Ecto neural progenitor cell (in vitro differentiated cells): ENCODE measurements around the gene FDPS.
"Not testable (repeated sequence)": the region's sequence is repeated elsewhere in the genome, so short reads cannot be mapped to it uniquely, and the experiment has no call there.

Experiments used
- DNase-seq: peaks from one replicate; pipeline ENCODE4 v3.0.0-alpha.2; 2018; ENCODE audit warnings: low spot score

Gene FDPS

GRCh38 chr1:155320252-155320651 is 11.6 kb downstream of the FDPS start:
- no peak for DNase-seq

- DNase-seq: peak; percentile 85
Measured at GRCh38 chr1:155320661-155321617, 12.3 kb downstream of the FDPS start, which contains the start of gene RUSC1. Gene RUSC1 (plus strand): TSS chr1:155320894. CDS start chr1:155321774, 880 bp downstream.

GRCh38 chr1:155321639-155322503 is 13.2 kb downstream of the FDPS start:
- DNase-seq: no peak

GRCh38 chr1:155322571-155322952 is 13.9 kb downstream of the FDPS start:
- no peak for DNase-seq

DNA sequence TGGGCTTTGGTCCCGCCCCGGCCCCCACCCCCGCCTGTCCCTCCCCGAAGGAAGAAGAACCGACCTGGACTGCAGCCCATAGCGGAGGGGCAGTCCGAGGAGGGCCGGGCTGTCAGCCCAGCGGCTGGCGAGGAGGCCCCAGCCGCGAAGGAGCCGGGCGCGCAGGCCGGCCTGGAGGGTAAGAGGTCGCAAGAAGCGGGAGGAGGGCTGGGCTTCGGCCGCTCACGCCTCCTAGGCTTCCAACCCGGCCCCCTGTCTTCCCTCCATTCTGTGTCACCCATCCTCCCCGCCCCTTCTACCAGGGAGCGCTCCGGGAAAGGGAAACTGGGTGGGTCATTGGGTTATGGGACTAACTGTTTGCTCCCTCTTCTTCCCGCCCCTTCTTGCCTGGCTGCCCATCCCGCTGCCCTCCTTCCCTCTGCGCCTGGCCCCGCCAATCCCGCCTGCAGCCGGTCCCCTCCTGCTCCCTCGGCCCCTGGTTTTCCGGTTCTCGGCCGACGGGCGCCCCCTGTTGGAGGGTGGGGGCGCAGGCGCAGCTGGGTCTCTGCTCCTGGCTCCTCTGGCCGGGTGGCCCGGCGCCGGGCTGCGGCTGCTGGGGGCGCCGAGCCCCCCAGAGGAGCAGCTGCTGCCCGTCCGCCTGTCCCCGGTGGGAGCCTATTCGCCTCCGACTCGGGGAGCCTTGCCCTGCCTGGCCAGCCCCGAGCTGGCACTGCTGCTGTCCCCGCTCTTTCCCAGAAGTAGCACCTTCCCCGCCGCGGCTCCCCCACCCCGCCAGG is 14.5 kb downstream of the FDPS start:
- peak; percentile 97 for DNase-seq

- DNase-seq: peak; percentile 92
Measured at GRCh38 chr1:155323729-155324036, 15.0 kb downstream of the FDPS start.

DNA sequence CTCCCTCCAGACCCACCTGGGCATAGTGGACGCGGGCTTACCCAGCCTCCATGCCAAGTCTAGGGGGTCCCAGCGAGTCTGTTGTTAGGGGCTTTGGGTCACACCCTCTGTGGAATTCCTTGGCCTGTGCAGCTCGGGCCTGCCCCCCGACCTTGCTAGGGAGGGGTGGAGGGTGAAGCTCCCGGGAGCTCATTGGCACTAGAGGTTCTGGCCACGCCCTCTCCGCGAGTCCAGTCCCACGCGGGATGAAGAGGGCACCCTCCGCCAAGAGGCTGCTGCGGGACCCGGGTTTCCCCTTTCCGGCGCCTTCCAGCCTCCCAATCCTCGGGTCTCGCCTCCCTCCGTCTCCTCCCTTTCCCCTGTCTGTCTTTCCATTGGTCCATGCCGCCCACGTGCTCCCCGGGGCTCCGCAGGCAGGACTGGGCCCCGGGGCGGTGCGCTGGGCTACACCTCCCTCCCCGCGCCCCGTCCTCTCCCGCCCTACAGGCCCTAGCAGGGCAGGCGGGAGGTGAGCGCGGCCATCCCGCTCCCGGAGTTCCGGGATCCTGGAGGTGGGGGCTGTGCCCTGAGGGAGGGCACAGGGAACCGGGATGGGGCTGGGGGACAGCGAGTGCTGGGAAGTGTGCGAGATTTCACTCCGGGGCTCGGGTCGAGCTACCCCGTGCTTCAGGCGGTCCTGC is 15.5 kb downstream of the FDPS start:
- peak; percentile 95 for DNase-seq

DNA sequence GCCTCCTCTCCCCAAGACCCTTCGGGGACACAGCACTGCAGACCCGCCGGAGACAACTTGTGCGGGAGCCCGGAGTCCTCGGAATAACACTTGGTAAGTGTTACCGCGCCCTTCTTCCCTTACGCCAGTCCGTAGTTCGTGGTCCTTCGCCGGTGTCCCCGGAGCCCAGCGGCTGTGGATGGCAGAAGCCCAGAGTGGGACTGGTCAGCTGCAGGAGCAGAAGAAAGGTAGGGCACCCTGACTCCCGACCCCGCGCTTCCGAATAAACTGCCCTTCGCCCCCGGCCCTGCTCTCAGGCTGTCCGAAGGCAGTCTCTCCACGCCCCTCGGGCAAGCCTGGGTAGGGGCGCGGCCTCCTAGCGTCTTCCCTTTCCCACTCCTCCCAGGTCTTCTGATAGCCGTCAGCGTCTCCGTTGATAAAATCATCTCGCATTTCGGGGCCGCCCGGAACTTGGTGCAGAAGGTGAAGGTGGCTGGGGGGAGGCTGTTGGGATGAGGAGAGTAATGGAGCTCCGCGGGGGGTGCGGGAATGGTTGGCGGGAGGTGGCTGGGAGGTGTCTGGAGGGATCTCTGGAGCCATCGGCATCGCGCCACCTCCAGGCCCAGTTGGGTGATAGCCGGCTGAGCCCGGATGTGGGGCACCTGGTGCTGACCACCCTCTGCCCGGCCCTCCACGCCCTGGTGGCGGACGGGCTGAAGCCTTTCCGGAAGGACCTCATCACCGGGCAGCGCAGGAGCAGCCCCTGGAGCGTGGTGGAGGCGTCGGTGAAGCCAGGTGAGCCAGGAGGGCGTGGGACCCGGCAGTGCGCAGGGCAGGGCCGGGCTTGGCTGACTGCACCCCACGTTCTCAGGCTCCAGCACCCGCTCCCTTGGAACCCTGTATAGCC is 16.3 kb downstream of the FDPS start:
- peak; percentile 83 for DNase-seq

DNA sequence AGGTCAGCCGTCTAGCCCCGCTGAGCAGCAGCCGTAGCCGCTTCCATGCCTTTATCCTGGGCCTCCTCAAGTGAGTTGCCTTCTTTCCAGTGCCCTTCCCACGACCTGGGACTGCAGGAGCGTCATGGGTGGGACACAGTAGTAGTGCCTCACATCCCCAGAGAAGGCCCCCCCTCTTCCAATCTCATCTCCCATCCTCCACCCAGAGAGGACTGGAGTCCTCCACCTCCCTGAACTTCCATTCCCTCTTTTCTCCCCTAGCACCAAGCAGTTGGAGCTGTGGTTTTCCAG is 16.9 kb downstream of the FDPS start:
- DNase-seq: no peak

DNA sequence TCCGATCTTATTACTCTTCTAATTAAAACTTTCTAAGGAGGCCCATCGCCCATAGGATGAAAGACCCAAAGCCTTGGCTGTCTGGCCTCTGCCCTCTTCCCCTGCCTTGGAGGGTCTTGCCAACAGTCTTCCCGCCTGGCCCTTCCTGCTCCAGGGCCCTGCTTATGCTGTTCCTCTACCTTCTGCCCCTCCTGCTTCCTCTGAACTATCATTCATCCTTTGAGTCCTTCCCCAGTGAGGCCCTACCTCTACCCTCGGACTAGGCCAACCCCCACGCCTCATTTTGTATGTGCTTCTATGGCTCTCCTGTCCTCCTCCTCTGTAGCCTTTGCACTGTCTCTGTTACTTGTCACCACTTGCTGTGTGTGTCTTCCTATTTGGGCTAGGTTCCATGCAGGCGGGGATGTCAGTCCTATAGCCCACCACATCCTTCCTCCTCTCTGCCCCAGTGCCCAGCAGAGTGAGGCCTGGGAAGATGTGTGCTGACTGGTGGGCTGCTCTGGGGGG is 17.4 kb downstream of the FDPS start:
- no peak for DNase-seq

DNA sequence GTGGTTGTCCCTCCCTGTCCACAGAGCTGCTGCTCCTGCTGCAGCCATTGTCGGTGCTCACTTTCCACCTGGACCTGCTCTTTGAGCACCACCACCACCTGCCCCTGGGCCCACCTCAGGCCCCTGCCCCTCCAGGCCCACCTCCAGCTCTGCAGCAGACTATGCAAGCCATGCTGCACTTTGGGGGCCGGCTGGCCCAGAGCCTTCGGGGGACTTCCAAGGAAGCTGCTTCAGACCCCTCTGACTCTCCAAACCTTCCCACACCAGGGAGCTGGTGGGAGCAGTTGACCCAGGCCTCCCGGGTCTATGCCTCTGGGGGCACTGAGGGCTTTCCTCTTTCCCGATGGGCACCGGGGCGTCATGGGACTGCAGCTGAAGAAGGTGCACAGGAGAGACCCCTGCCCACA is 18.0 kb downstream of the FDPS start:
- DNase-seq: no peak

GRCh38 chr1:155327981-155328380 is 19.3 kb downstream of the FDPS start:
- DNase-seq: no peak

DNA sequence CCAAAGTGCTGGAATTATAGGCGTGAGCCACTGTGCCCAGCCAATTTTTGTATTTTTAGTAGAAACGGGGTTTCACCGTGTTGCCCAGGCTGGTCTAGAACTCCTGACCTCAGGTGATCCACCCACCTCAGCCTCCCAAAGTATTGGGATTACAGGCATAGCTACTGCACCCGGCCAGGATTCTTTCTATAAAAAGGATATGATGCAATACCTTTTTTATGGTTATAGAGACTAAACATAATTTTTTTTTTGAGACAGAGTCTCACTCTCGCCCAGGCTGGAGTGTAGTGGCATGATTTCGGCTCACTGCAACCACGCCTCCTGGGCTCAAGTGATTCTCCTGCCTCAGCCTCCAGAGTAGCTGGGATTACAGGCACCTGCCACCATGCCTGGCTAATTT is 20.2 kb downstream of the FDPS start:
- not testable (repeated sequence) for DNase-seq

DNA sequence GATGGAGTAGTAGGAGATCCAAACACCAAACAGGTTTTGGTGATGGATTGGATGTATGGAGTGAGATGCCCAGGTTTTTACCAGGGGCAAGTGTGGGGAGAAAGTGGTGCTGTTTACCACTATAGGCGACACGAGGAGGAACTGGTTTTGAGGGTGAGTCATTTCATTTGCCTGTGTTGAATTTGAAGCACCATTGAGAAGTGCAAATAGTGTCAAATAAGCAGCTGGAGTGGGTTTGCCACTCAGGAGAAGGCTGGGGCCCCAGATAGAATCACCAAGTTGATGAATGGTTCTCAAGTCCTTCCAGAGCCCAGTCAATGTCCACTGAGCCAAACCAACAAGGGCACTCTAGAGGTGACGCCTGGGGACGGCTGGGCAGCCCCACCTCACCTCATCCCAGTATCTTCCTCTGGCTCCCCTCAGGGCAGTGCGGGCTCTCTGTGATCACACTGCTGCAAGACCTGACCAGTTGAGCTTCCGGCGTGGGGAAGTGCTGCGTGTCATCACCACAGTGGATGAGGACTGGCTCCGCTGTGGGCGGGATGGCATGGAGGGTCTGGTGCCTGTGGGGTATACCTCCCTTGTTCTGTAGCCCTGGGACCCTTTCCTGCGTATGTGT is 21.4 kb downstream of the FDPS start:
- DNase-seq: no peak

GRCh38 chr1:155334962-155335361 is 26.3 kb downstream of the FDPS start:
- DNase-seq: no peak

DNA sequence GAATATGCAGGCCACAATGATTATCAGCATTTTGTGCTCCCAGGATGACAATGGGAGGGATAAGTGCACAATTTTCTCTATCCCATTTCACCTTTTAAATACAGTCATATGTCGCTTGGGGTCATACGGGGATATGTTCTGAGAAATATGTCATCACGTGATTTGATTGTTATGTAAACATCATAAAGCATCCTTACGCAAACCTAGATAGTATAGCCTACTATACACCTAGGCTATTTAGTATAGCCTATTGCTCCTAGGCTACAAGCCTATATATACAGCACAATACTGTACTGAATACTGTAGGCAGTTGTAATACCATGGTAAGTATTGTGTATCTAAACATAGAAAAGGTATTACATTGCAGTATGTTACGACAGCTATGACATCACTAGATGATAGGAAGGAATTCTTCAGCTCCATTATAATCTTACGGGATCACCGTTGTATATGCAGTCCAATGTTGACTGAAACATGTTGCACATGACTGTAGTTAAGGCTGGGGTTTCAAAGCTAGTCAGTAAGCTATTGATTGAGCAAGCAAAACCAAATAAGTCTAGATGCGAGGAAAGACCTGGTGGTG is 30.9 kb downstream of the FDPS start:
- no peak for DNase-seq

- DNase-seq: no peak
Measured at GRCh38 chr1:155342842-155343241, 34.2 kb downstream of the FDPS start.

DNA sequence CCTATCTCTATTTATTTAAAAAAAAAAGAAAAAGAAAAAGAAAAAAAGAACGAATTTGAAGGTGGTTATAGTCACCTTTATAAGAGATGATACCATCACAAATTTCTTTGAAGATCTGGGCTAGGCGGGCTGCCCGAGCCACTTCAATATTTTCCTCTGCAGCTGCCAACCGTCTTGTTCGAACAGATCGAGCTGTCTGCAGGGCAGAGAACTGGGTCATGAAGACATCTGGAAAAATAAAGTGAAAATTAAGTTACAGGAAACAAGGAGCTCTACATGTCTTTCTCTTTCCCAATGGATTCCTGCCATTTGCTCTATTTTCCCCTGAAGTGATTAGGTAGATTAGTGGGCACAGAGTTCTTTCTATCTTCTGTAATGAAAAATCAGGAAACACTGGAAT is 44.0 kb downstream of the FDPS start:
- no peak for DNase-seq

DNA sequence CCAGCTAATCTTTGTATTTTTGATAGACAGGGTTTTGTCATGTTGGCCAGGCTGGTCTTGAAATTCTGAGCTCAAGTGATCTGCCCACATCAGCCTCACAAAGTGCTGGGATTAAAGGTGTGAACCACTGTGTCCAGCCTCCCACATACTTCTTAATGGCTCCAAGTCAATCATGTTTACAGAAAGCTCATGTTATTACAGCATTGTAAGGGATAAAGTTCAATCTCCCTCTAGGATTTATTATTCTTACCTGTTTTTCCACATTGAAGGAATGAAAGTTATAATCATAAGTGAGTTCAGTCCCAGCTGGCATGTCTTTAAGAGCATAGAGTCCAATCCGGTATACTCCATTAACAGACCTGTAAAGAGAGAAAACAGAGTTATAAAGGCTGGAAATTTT is 51.4 kb downstream of the FDPS start:
- no peak for DNase-seq
